Neural progenitor cell (in vitro differentiated cells): ENCODE measurements around the gene KLHDC8A. TPM values are rescaled to one million over a fixed set of nuclear protein-coding genes. Genes with fewer than 3 reads are reported as not detected.

Source experiments
- DNase-seq: peaks from one replicate; pipeline ENCODE4 v3.0.0-alpha.2; 2016; ENCODE audit warnings: low spot score
- H2AFZ ChIP-seq: fragments of 200-600 bp; sonication (generic); replicated peaks from 2 replicates; pipeline ENCODE4 v1.6.1; 2016; ENCODE audit warnings: antibody characterized with exemption
- H3F3A ChIP-seq: fragments of 200-600 bp; sonication (generic); 2 replicates; pipeline ENCODE4 v1.6.1; 2016; ENCODE audit warnings: antibody characterized with exemption, low read depth
- H3K27ac ChIP-seq: fragments of 200-600 bp; sonication (generic); 2 replicates; pipeline ENCODE4 v1.5.1; 2016; ENCODE audit warnings: mild to moderate bottlenecking
- H3K27me3 ChIP-seq: fragments of 200-600 bp; sonication (generic); 2 replicates; pipeline ENCODE4 v1.6.1; 2016; ENCODE audit warnings: mild to moderate bottlenecking, moderate library complexity
- H3K36me3 ChIP-seq: fragments of 200-600 bp; sonication (generic); 2 replicates; pipeline ENCODE4 v1.5.1; 2016
- H3K4me1 ChIP-seq: fragments of 200-600 bp; sonication (generic); 2 replicates; pipeline ENCODE4 v1.6.1; 2016; ENCODE audit warnings: mixed run types
- H3K4me2 ChIP-seq: fragments of 200-600 bp; sonication (generic); 2 replicates; pipeline ENCODE4 v1.6.1; 2016
- H3K4me3 ChIP-seq: fragments of 200-600 bp; sonication (generic); 2 replicates; pipeline ENCODE4 v1.5.1; 2016
- H3K79me2 ChIP-seq: fragments of 200-600 bp; sonication (generic); 2 replicates; pipeline ENCODE4 v1.6.1; 2016; ENCODE audit warnings: low read depth
- H3K9ac ChIP-seq: fragments of 200-600 bp; sonication (generic); 2 replicates; pipeline ENCODE4 v1.6.1; 2016
- H3K9me3 ChIP-seq: fragments of 200-600 bp; sonication (generic); 2 replicates; pipeline ENCODE4 v1.5.1; 2016; ENCODE audit warnings: low read depth
- H4K20me1 ChIP-seq: fragments of 200-600 bp; sonication (generic); 2 replicates; pipeline ENCODE4 v1.6.1; 2016; ENCODE audit warnings: low read depth
- H3K27ac Mint-ChIP-seq: 3 replicates; pipeline ENCODE4 v1.8.0; 2021; ENCODE audit warnings: mixed read lengths
- H3K27me3 Mint-ChIP-seq: 2 replicates; pipeline ENCODE4 v1.8.0; 2022; ENCODE audit warnings: low read depth, mild to moderate bottlenecking, inconsistent platforms, moderate library complexity, mixed read lengths; ENCODE audit not compliant: insufficient read depth
- H3K36me3 Mint-ChIP-seq: 3 replicates; pipeline ENCODE4 v1.8.0; 2021; ENCODE audit warnings: mixed read lengths
- H3K4me1 Mint-ChIP-seq: 3 replicates; pipeline ENCODE4 v1.8.0; 2021; ENCODE audit warnings: mixed read lengths
- H3K4me3 Mint-ChIP-seq: 3 replicates; pipeline ENCODE4 v1.8.0; 2021; ENCODE audit warnings: mild to moderate bottlenecking, moderate library complexity, mixed read lengths
- H3K9me3 Mint-ChIP-seq: 3 replicates; pipeline ENCODE4 v1.8.0; 2020; ENCODE audit warnings: mixed read lengths
- EZH2 ChIP-seq: fragments of 200-600 bp; sonication (generic); IDR thresholded peaks from 2 replicates; pipeline ENCODE4 v1.6.1; 2017; ENCODE audit warnings: antibody characterized with exemption, mild to moderate bottlenecking, moderate library complexity
- EZH2phosphoT487 ChIP-seq: fragments of 200-600 bp; sonication (generic); IDR thresholded peaks from 2 replicates; pipeline ENCODE4 v1.6.1; 2017; ENCODE audit warnings: antibody characterized with exemption
- total RNA-seq: library from RNA; depleted of rRNA; stranded (reverse); fragments of >200 nt; gene quantifications from 2 replicates; pipeline ENCODE4 v1.2.3, GENCODE V29; 2015; ENCODE audit warnings: low replicate concordance
- TF ChIP-seq, protein P1 (sequence below): fragments of 200-600 bp; sonication (generic); IDR thresholded peaks from 2 replicates; pipeline ENCODE4 v1.5.1; 2017; ENCODE audit warnings: antibody characterized with exemption, mild to moderate bottlenecking

The KLHDC8A gene
- total RNA-seq, 1 donor from 2014 or later, result 9.7 TPM

DNA sequence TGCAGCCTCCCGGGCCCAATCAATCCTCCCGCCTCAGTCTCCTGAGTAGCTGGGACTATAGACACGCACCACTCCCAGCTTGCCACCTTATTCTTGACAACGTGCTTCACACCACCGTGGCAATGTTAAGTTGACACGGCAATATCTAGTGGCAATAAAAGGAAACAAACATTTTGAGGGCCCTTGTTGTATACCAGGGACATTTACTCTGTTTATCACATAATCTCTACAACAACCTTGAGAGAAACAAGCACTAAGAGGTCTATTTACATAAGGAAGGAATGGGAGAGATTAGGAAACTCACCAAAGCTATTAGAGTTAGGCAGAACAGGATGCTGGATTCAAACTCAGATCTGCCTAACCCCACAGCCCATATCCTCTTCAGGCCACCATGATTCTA is 3.1 kb downstream of the KLHDC8A start:
- Mint-ChIP-seq H3K9me3 (no peaks in the 10 kb centered on the region), H3K27me3 (peaks cover 8% of the 10 kb centered on the region), H3K4me3 (peak overlapping the region; percentile 29), H3K36me3 (no peaks in the 10 kb centered on the region), H3K27ac (peak overlapping the region; percentile 76), H3K4me1 (peaks cover 87% of the 10 kb centered on the region)
- Histone ChIP-seq H3K4me3 (no peak overlapping the region), H3K9ac (no peak overlapping the region), H3K79me2 (no peaks in the 10 kb centered on the region), H3K4me2 (peak overlapping the region; percentile 8), H3K4me1 (peaks cover 89% of the 10 kb centered on the region), H3F3A (peaks cover 80% of the 10 kb centered on the region), H3K27ac (no peak overlapping the region), H3K27me3 (no peaks in the 10 kb centered on the region), H3K36me3 (no peaks in the 10 kb centered on the region), H3K9me3 (no peaks in the 10 kb centered on the region), H2AFZ (no peak overlapping the region), H4K20me1 (peaks cover 3% of the 10 kb centered on the region)
- no peak for DNase-seq
- TF ChIP-seq EZH2 (no peak), EZH2phosphoT487 (no peak)

DNA sequence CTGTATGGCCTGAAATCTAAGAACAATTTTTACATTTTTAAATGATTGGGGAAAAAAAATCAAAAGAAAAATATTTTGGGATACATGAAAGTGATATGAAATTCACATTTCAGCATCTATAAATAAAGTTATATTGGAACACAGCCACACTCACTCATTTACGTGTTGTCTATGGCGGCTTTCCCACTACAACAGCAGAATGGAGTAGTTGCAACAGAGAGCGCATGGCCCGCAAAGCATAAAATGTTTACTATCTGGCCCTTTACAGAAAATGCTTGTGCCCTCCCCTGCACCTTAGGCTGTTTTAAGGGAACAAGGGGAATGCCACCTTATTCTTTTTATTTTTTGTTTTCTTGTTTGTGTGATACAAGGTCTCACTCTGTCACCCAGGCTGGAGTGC is 3.5 kb downstream of the KLHDC8A start:
- no peaks in the 10 kb centered on the region for H3K9me3 Mint-ChIP-seq
- peaks cover 89% of the 10 kb centered on the region for H3K4me1 Mint-ChIP-seq

DNA sequence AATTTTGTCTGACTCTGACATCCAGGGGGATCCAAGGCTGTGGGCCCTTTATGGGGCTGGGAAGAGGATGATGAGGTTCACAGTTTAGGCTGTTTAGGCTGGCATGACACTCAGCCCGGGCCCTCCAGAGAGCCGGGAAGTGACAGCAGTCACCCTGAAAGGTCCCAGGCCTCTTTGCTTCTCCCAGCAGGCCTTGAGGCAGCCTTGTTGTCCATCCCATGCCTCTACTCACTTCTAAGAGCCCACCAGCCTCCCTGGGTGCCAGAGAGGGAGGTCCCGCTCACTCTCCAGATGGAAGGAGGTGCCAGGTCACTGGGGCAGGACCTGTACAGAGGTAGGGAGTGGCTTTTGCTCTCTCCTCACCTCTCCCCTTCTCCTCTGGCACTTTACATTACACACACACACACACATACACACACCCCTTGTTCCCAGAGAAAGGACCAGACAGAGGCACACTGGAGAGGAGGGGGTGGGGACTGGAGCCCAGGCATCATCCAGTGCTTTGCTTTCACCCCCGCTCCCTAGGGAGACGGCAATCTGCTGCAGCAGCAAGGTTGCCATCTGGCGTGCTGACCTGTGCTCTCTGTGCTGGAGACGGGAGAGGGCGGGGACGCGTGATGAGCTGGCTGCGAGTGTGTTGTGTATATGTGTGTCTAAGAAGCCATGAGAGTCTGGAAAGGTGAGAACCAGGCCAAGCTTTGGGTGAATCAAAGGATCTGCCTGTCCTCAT is 4.6 kb downstream of the KLHDC8A start:
- Histone ChIP-seq H3K36me3 (no peaks in the 10 kb centered on the region), H3K79me2 (no peaks in the 10 kb centered on the region), H3K9me3 (no peaks in the 10 kb centered on the region), H3F3A (peaks cover 82% of the 10 kb centered on the region), H3K27me3 (no peaks in the 10 kb centered on the region), H4K20me1 (peaks cover 3% of the 10 kb centered on the region), H3K27ac (no peak overlapping the region), H3K4me1 (peaks cover 85% of the 10 kb centered on the region), H3K9ac (no peak overlapping the region), H3K4me2 (peak overlapping the region; percentile 27), H3K4me3 (no peak overlapping the region), H2AFZ (no peak overlapping the region)
- peaks cover 87% of the 10 kb centered on the region for H3K4me1 Mint-ChIP-seq
- peak overlapping the region; percentile 93 for H3K27ac Mint-ChIP-seq
- TF ChIP-seq, protein P1, sequence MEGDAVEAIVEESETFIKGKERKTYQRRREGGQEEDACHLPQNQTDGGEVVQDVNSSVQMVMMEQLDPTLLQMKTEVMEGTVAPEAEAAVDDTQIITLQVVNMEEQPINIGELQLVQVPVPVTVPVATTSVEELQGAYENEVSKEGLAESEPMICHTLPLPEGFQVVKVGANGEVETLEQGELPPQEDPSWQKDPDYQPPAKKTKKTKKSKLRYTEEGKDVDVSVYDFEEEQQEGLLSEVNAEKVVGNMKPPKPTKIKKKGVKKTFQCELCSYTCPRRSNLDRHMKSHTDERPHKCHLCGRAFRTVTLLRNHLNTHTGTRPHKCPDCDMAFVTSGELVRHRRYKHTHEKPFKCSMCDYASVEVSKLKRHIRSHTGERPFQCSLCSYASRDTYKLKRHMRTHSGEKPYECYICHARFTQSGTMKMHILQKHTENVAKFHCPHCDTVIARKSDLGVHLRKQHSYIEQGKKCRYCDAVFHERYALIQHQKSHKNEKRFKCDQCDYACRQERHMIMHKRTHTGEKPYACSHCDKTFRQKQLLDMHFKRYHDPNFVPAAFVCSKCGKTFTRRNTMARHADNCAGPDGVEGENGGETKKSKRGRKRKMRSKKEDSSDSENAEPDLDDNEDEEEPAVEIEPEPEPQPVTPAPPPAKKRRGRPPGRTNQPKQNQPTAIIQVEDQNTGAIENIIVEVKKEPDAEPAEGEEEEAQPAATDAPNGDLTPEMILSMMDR, result peak; percentile 9
- no peak for TF ChIP-seq EZH2
- peak; percentile 66 for DNase-seq
- H3K9me3 Mint-ChIP-seq, result no peaks in the 10 kb centered on the region
- H3K4me3 Mint-ChIP-seq, result no peak overlapping the region
- H3K36me3 Mint-ChIP-seq, result no peaks in the 10 kb centered on the region
- H3K27me3 Mint-ChIP-seq, result peaks cover 9% of the 10 kb centered on the region

More for the DNA sequence above, 3.5 kb downstream of the KLHDC8A start:
- DNase-seq, result no peak
- H3K27me3 ChIP-seq, result no peaks in the 10 kb centered on the region
- H3K27ac ChIP-seq, result no peak overlapping the region
- Mint-ChIP-seq H3K4me3 (peak overlapping the region; percentile 29), H3K27me3 (peaks cover 10% of the 10 kb centered on the region), H3K27ac (peak overlapping the region; percentile 91), H3K36me3 (no peaks in the 10 kb centered on the region)
- TF ChIP-seq EZH2phosphoT487, result no peak
- TF ChIP-seq EZH2, result no peak
- TF ChIP-seq, protein P1, result no peak
- no peaks in the 10 kb centered on the region for H3K79me2 ChIP-seq
- H3K4me3 ChIP-seq, result no peak overlapping the region
- H2AFZ ChIP-seq, result no peak overlapping the region
- H3K9me3 ChIP-seq, result no peaks in the 10 kb centered on the region
- H3K36me3 ChIP-seq, result no peaks in the 10 kb centered on the region
- H3K4me1 ChIP-seq, result peaks cover 90% of the 10 kb centered on the region
- peaks cover 81% of the 10 kb centered on the region for H3F3A ChIP-seq
- peaks cover 3% of the 10 kb centered on the region for H4K20me1 ChIP-seq
- H3K4me2 ChIP-seq, result no peak overlapping the region
- H3K9ac ChIP-seq, result no peak overlapping the region

DNA sequence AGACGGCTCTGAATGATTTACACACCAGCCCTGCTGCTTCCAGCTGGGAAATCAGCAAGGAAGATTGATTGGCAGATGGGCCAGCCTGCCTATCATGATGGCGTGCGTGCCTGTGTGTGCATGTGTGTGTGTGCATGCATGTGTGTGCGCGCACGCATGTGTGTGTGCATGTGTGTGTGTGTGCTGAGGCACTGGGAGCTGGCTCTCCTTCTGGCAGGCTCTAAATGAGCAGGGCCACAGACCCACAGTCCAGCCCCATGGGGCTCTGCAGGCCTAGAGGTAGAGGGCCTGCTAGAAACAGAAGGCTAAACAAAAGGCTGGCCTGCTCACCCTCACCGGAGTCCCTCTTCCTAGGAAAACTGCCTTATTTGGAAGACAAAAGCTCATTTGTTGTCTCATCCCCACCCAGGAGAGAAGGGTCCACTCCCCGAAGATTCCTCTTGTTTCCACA is 6.0 kb downstream of the KLHDC8A start:
- H3K4me2 ChIP-seq, result peak overlapping the region; percentile 66

More for the DNA sequence above, 6.0 kb downstream of the KLHDC8A start:
- Mint-ChIP-seq H3K4me3 (peak overlapping the region; percentile 50), H3K27ac (peak overlapping the region; percentile 85), H3K36me3 (no peaks in the 10 kb centered on the region), H3K9me3 (no peaks in the 10 kb centered on the region), H3K27me3 (peaks cover 9% of the 10 kb centered on the region), H3K4me1 (peaks cover 82% of the 10 kb centered on the region)
- peaks cover 74% of the 10 kb centered on the region for H3K4me1 ChIP-seq
- no peak overlapping the region for H3K4me3 ChIP-seq
- H3K9ac ChIP-seq, result no peak overlapping the region
- peaks cover 75% of the 10 kb centered on the region for H3F3A ChIP-seq
- no peaks in the 10 kb centered on the region for H3K79me2 ChIP-seq
- no peak overlapping the region for H2AFZ ChIP-seq
- no peaks in the 10 kb centered on the region for H3K36me3 ChIP-seq
- TF ChIP-seq EZH2 (no peak), EZH2phosphoT487 (no peak)
- TF ChIP-seq, protein P1, result no peak
- H4K20me1 ChIP-seq, result peaks cover 3% of the 10 kb centered on the region
- H3K9me3 ChIP-seq, result no peaks in the 10 kb centered on the region
- H3K27me3 ChIP-seq, result peaks cover 13% of the 10 kb centered on the region
- DNase-seq, result peak; percentile 66
- H3K27ac ChIP-seq, result peak overlapping the region; percentile 75
